Measurements from ENCODE around the gene CFAP119.

Gene CFAP119

DNA sequence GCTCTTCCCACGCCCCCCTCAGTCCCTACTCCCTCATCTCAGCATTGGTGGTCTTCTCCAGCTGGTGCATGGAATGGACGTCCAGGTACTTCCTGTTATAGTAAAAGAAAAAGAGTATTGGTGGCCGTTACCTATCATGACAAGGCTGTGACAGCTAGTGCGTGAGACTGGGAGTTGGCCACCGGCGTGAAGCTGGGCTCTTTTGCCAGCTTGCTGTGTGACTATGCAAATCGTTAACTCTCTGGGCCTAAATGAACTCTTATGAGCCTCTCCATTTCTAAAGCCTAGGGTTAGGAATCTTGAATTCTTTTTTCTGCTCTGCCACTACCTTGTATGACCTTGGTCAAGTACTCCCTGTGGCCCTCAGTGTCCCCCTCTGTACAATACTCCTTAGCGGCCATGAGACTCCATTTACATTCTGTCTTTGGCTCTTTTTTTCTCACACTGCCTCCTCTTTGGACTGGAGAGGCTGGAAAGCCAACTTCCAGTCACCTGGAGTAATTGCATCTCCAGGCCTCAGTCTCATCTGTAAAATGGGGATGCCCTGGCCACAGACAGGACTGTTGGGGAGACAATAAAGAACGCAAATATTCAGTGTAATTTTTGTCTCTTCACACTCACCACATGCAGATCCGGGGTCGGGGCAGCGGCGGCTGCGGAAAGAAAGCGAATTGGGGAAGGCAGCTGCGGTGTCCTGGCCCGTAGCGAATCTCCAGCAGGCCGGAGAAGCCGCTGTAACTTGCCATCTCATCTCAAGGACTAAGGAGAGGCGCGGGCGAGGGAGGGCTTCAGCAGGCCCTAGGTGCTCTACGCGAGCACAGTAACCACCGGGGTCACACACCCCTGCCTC, 1.1 kb downstream of the CFAP119 start:
- TF ChIP-seq, protein P1, sequence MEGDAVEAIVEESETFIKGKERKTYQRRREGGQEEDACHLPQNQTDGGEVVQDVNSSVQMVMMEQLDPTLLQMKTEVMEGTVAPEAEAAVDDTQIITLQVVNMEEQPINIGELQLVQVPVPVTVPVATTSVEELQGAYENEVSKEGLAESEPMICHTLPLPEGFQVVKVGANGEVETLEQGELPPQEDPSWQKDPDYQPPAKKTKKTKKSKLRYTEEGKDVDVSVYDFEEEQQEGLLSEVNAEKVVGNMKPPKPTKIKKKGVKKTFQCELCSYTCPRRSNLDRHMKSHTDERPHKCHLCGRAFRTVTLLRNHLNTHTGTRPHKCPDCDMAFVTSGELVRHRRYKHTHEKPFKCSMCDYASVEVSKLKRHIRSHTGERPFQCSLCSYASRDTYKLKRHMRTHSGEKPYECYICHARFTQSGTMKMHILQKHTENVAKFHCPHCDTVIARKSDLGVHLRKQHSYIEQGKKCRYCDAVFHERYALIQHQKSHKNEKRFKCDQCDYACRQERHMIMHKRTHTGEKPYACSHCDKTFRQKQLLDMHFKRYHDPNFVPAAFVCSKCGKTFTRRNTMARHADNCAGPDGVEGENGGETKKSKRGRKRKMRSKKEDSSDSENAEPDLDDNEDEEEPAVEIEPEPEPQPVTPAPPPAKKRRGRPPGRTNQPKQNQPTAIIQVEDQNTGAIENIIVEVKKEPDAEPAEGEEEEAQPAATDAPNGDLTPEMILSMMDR (IDR thresholded peaks at IDR 0.05; ENCODE audit: low read depth, low read length): no peak
- no peak for DNase-seq (ENCODE audit: low read depth in 2 of 2)

GRCh38 chr16:30760001-30760559, 1.8 kb downstream of the CFAP119 start:
- DNase-seq (ENCODE audit: low read depth in 2 of 2): no peak
- TF ChIP-seq, protein P1 (IDR thresholded peaks at IDR 0.05; ENCODE audit: low read depth, low read length): no peak
- no peak overlapping the region for H3K4me3 ChIP-seq (replicated peaks in 1 of 2; ENCODE audit: low read depth in 2 of 2, low read length in 2 of 2)

More for the DNA sequence above, 1.1 kb downstream of the CFAP119 start:
- peak overlapping the region; percentile 93 to 97 for H3K4me3 ChIP-seq (replicated peaks in 1 of 2; ENCODE audit: low read depth in 2 of 2, low read length in 2 of 2)

DNA sequence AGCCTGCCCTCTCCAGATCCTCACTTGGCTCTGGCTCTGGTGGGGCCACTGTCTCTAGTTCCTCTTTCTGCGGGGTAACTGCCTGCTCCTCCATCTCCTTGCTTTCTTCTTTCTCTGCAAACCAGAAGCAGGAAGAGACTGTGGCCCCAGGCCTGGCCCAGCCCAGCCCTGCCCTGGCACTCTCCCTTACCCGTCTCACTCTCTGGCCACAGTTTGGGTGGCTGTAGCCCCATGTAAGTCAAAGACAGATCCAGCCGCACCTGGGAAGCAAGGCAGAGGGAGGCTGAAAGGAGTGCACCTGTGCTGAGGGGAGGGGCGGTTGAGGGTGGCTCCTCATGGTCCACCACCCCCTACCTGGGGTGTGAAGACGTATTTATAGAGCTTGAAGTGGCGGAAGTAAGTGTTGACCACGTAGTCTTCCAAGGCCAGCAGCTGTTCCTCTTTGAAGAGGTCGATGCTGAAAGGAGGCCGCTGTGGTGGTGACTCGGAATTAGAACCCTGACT, 2.8 kb downstream of the CFAP119 start:
- TF ChIP-seq, protein P1 (IDR thresholded peaks at IDR 0.05; ENCODE audit: low read depth, low read length): no peak
- H3K4me3 ChIP-seq (replicated peaks in 1 of 2; ENCODE audit: low read depth in 2 of 2, low read length in 2 of 2): no peak overlapping the region
- no peak for DNase-seq (ENCODE audit: low read depth in 2 of 2)

- no peak for DNase-seq (ENCODE audit: low read depth in 2 of 2)
- no peak overlapping the region for H3K4me3 ChIP-seq (replicated peaks in 1 of 2; ENCODE audit: low read depth in 2 of 2, low read length in 2 of 2)
- TF ChIP-seq, protein P1 (IDR thresholded peaks at IDR 0.05; ENCODE audit: low read depth, low read length): no peak
These were observed 4.5 kb downstream of the CFAP119 start for GRCh38 chr16:30757316-30757715.

DNA sequence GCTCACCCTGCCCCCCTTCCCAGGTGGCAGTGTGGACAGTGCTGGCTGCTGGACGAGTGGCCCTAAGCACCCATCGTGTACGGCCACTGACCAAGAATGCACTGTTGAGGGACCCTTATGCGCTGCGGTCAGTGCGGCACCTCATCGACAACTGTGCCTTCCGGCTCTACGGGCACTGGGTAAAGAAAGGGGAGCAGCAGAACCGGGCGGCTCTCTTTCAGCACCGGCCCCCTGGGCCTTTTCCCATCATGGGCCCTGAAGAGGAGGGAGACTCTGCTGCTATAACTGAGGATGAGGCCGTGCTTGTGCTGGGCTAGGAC, 5.1 kb downstream of the CFAP119 start:
- TF ChIP-seq, protein P1 (IDR thresholded peaks at IDR 0.05; ENCODE audit: low read depth, low read length): no peak
- H3K4me3 ChIP-seq (replicated peaks in 1 of 2; ENCODE audit: low read depth in 2 of 2, low read length in 2 of 2): no peak overlapping the region
- no peak for DNase-seq (ENCODE audit: low read depth in 2 of 2)

- no peak overlapping the region for H3K4me3 ChIP-seq (replicated peaks in 1 of 2; ENCODE audit: low read depth in 2 of 2, low read length in 2 of 2)
- TF ChIP-seq, protein P1 (IDR thresholded peaks at IDR 0.05; ENCODE audit: low read depth, low read length): no peak
- DNase-seq (ENCODE audit: low read depth in 2 of 2): no peak
These were observed 5.7 kb downstream of the CFAP119 start for GRCh38 chr16:30755955-30756780.

Data from cardiac fibroblast (primary cell).